Mucosa of stomach (tissue), 1 donor: ENCODE measurements around the gene BSG.

ENCODE experiments used
- H3K27me3 ChIP-seq: one replicate; pipeline ENCODE4 v1.7.0; 2013; ENCODE audit warnings: mild to moderate bottlenecking, low read length; ENCODE audit not compliant: control insufficient read depth, insufficient read depth
- H3K36me3 ChIP-seq: one replicate; pipeline ENCODE4 v1.7.0; 2013; ENCODE audit warnings: low read length; ENCODE audit not compliant: control insufficient read depth, insufficient read depth
- H3K4me1 ChIP-seq: one replicate; pipeline ENCODE4 v1.7.0; 2013; ENCODE audit warnings: mild to moderate bottlenecking, low read length; ENCODE audit not compliant: control insufficient read depth, insufficient read depth
- H3K4me3 ChIP-seq: one replicate; pipeline ENCODE4 v1.7.0; 2013; ENCODE audit warnings: low read length
- H3K9ac ChIP-seq: one replicate; pipeline ENCODE4 v1.7.0; 2013; ENCODE audit warnings: mild to moderate bottlenecking, low read length, moderate library complexity
- H3K9me3 ChIP-seq: one replicate; pipeline ENCODE4 v1.7.0; 2013; ENCODE audit warnings: mild to moderate bottlenecking, low read length, moderate library complexity; ENCODE audit not compliant: control insufficient read depth
- donor health status: Pancreatic carcinoma.

The BSG gene

DNA sequence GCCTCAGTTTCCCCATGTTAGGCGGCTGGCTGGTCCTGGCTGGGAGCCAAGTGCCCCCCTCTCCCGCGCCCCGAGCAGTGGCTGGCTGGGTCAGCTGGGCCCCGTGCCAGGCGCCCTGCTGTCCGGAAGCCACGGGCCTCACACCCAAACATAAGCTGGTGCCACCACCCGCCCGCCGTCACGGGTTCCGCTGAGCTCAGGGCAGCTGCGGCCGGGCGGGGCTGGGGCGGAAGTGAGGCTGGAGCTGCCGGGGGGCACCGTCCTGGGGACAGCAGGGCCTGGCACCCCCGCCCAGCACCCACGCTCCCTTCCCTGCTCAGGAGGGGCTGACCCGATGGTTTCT is 36.6 kb downstream of the BSG start:
- H3K4me3 ChIP-seq = no peak overlapping the region
- peaks cover 24% of the 10 kb centered on the region for H3K27me3 ChIP-seq
- H3K9me3 ChIP-seq = no peaks in the 10 kb centered on the region
- no peak overlapping the region for H3K9ac ChIP-seq
- H3K4me1 ChIP-seq = peaks cover 15% of the 10 kb centered on the region
- no peaks in the 10 kb centered on the region for H3K36me3 ChIP-seq

- Histone ChIP-seq H3K9me3 (no peaks in the 10 kb centered on the region), H3K27me3 (peaks cover 33% of the 10 kb centered on the region), H3K36me3 (no peaks in the 10 kb centered on the region), H3K9ac (peak overlapping the region; percentile 34), H3K4me1 (peaks cover 15% of the 10 kb centered on the region), H3K4me3 (no peak overlapping the region)
Measured at GRCh38 chr19:610071-610800, 37.8 kb downstream of the BSG start.

- Histone ChIP-seq H3K4me1 (peaks cover 15% of the 10 kb centered on the region), H3K9ac (peak overlapping the region; percentile 34), H3K4me3 (no peak overlapping the region), H3K36me3 (no peaks in the 10 kb centered on the region), H3K9me3 (no peaks in the 10 kb centered on the region), H3K27me3 (peaks cover 36% of the 10 kb centered on the region)
Measured at GRCh38 chr19:610801-611480, 38.5 kb downstream of the BSG start.

DNA sequence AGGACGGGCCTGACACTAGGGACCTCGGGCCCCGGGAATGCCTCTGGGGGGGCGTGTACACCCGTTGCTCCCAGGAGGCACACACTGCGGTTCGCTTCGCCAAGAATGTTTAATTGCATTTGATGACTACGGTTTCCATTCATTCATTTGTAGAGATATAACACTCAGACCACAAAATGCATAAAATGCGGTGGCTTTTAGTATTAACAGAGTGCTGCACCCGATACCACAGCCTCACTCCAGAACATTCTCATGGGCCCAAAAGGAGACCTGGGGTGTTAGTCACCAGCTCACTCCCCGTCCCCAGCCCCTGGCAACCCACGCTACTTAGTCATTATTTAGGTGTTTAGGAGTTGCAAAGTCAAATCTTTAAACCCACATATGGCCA is 39.1 kb downstream of the BSG start:
- H3K4me3 ChIP-seq = no peak overlapping the region
- no peaks in the 10 kb centered on the region for H3K36me3 ChIP-seq
- no peak overlapping the region for H3K9ac ChIP-seq
- peaks cover 15% of the 10 kb centered on the region for H3K4me1 ChIP-seq
- no peaks in the 10 kb centered on the region for H3K9me3 ChIP-seq
- H3K27me3 ChIP-seq = peaks cover 36% of the 10 kb centered on the region

DNA sequence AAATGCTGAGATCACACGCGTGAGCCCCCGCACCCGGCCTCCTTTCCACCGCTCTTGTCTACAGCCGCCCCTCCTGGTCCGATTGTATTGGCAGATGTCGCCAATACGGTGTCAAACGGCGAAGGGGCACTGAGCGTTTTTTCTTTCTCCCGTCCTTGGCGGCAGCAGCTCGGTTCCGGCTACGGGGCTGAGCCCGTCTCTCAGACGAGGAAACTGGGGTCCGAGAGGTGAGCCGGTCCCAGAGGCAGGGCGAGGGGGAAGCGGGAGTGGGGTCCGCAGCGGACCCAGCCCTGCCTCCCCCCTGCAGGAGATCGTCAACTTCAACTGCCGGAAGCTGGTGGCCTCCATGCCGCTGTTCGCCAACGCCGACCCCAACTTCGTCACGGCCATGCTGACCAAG is 40.5 kb downstream of the BSG start:
- Histone ChIP-seq H3K9me3 (no peaks in the 10 kb centered on the region), H3K9ac (no peak overlapping the region), H3K4me3 (no peak overlapping the region), H3K36me3 (no peaks in the 10 kb centered on the region), H3K4me1 (peaks cover 15% of the 10 kb centered on the region), H3K27me3 (peaks cover 36% of the 10 kb centered on the region)

DNA sequence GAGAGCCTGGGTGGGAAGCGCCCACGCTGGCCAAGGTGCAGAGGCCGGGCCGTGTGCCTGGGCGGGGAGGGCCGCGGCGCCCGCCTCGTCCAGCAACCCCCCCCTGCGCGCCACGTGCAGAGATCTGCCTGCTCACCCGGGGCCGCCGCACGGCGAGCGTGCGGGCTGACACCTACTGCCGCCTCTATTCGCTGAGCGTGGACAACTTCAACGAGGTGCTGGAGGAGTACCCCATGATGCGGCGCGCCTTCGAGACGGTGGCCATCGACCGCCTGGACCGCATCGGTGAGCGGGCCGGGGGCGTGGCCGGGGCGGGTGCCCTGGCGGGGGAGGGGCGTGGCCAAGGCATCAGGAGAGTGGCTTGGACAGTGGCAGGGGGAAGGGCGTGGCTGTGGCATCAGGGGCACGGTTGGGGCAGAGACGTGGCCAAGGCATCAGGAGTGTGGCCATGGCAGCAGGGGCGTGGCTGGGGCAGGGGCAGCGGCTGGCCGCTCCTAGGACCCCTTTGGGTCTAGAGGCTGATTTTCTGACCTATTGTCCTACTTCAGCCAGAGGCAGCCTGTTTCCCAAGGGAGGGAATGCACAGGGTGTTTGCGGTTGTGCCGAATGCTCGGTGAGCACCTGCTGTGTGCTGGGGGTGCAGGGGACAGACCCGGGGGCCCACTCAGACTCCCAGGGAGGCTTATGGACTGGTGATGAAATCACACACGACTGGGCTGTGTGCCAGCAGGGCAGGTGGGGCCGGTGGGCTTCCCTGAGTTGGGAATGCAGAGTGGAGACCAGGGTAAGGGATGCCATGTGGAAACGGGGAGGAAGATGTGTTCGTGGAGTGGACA is 41.6 kb downstream of the BSG start:
- peaks cover 11% of the 10 kb centered on the region for H3K4me1 ChIP-seq
- no peaks in the 10 kb centered on the region for H3K36me3 ChIP-seq
- H3K9me3 ChIP-seq = no peaks in the 10 kb centered on the region
- no peak overlapping the region for H3K9ac ChIP-seq
- no peak overlapping the region for H3K4me3 ChIP-seq
- peaks cover 34% of the 10 kb centered on the region for H3K27me3 ChIP-seq

GRCh38 chr19:615619-616018 is 43.2 kb downstream of the BSG start:
- no peak overlapping the region for H3K4me3 ChIP-seq
- no peaks in the 10 kb centered on the region for H3K36me3 ChIP-seq
- peaks cover 28% of the 10 kb centered on the region for H3K27me3 ChIP-seq
- peaks cover 8% of the 10 kb centered on the region for H3K4me1 ChIP-seq
- no peaks in the 10 kb centered on the region for H3K9me3 ChIP-seq
- no peak overlapping the region for H3K9ac ChIP-seq

DNA sequence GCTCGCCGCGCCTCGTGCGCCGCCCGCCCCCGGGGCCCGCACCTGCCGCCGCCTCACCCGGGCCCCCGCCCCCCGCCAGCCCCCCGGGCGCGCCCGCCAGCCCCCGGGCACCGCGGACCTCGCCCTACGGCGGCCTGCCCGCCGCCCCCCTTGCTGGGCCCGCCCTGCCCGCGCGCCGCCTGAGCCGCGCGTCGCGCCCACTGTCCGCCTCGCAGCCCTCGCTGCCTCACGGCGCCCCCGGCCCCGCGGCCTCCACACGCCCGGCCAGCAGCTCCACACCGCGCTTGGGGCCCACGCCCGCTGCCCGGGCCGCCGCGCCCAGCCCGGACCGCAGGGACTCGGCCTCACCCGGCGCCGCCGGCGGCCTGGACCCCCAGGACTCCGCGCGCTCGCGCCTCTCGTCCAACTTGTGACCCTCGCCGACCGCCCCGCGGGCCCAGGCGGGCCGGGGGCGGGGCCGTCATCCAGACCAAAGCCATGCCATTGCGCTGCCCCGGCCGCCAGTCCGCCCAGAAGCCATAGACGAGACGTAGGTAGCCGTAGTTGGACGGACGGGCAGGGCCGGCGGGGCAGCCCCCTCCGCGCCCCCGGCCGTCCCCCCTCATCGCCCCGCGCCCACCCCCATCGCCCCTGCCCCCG is 43.8 kb downstream of the BSG start:
- H3K4me3 ChIP-seq = no peak overlapping the region
- H3K4me1 ChIP-seq = peaks cover 3% of the 10 kb centered on the region
- no peak overlapping the region for H3K9ac ChIP-seq
- peaks cover 22% of the 10 kb centered on the region for H3K27me3 ChIP-seq
- H3K9me3 ChIP-seq = no peaks in the 10 kb centered on the region
- no peaks in the 10 kb centered on the region for H3K36me3 ChIP-seq

GRCh38 chr19:616747-617526 is 44.5 kb downstream of the BSG start:
- no peaks in the 10 kb centered on the region for H3K4me1 ChIP-seq
- H3K9me3 ChIP-seq = no peaks in the 10 kb centered on the region
- no peak overlapping the region for H3K4me3 ChIP-seq
- no peak overlapping the region for H3K9ac ChIP-seq
- no peaks in the 10 kb centered on the region for H3K36me3 ChIP-seq
- H3K27me3 ChIP-seq = peaks cover 19% of the 10 kb centered on the region

GRCh38 chr19:617551-618246 is 45.3 kb downstream of the BSG start:
- Histone ChIP-seq H3K36me3 (no peaks in the 10 kb centered on the region), H3K9ac (no peak overlapping the region), H3K4me1 (no peaks in the 10 kb centered on the region), H3K27me3 (peaks cover 18% of the 10 kb centered on the region), H3K9me3 (no peaks in the 10 kb centered on the region), H3K4me3 (no peak overlapping the region)

DNA sequence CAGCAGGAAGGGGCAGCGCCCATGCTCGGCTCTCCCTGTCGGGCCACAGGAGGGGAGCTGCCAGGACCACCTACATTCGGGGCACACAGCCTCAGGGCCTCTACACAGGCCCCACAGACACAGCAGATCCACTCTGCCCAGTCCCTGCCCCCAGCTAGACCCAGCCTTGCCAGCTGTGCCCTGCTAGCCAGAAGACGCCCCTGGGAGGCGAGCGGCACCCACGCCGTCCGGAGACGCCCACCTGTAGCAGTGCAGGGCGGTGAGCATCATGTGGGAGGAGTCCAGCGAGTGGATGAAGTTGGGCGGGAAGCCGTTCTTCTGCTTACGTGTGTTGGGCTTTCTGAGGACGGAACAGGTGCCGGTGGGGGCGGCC is 45.8 kb downstream of the BSG start:
- H3K4me3 ChIP-seq = no peak overlapping the region
- H3K4me1 ChIP-seq = no peaks in the 10 kb centered on the region
- peaks cover 13% of the 10 kb centered on the region for H3K27me3 ChIP-seq
- H3K36me3 ChIP-seq = no peaks in the 10 kb centered on the region
- H3K9ac ChIP-seq = no peak overlapping the region
- H3K9me3 ChIP-seq = no peaks in the 10 kb centered on the region
